Measurements from ENCODE around the gene KRT81.
A peak's percentile ranks its signal among the peaks of the same experiment; 100 is the strongest.
"Not testable (repeated sequence)": the region's sequence is repeated elsewhere in the genome, so short reads cannot be mapped to it uniquely, and the experiment has no call there.

The KRT81 gene

GRCh38 chr12:52317468-52318052 is 26.2 kb upstream of the KRT81 start:
- peak; percentile 54 for DNase-seq (ENCODE audit: low spot score)

DNA sequence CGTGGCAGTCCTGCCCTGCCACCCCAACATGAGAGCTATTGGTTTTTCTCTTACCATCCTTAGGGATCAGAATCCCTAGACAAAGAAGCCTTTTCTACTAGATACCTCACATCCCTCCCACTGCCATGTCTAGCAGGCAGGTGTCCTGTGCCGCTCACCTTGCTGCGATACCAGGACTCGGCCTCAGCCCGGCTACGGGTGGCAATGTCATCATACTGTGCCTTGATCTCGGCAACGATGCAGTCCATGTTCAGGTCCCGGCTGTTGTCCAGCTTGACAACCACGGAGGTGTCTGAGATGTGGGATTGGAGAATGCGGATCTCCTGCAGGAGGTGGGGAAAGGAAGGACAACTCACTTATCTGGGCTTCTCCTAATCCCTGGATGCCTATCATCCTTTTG is 25.4 kb upstream of the KRT81 start:
- peak; percentile 23 for DNase-seq (ENCODE audit: low spot score)

DNA sequence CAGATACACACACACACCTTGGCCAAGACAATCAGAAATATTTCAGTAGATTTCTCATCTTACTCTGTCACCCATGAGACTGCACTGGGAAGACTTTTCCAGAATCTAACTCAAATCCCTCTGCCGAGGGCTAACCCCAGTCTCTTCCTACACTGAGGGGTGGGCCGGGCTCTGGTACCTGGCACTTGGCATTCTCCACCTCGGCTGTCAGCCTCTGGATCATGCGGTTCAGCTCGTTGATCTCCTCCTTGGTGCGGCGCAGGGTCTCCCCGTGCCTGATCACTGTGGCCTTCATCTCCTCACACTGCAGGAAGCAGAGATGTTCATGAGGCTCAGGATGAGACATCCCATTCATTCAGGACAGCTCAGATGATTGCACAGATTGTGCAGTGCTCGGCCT is 25.0 kb upstream of the KRT81 start:
- DNase-seq (ENCODE audit: low spot score): no peak

DNA sequence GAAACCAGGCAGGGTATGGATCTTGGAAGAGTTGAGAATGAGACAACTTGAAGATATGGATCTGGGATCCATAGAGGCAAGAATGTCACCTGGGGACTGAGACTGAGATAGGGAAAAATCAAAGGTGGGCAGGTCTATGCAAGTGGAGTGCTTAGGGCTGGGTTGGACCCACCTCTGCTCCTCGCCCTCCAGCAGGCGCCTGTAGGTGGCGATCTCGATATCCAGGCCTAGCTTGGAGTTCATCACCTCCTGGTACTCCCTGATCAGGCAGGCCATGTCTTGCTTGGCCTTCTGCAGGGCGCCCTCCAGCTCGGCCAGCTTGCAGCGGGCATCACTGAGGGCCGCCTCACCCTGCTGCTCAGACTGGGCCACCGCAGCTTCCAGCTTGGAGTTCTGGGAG is 24.4 kb upstream of the KRT81 start:
- DNase-seq (ENCODE audit: low spot score): peak; percentile 59

- DNase-seq (ENCODE audit: low spot score): peak; percentile 45
Observed at GRCh38 chr12:52314511-52314910, 23.2 kb upstream of the KRT81 start.

- DNase-seq (ENCODE audit: low spot score): peak; percentile 51
Observed at GRCh38 chr12:52313926-52314325, 22.6 kb upstream of the KRT81 start.

DNA sequence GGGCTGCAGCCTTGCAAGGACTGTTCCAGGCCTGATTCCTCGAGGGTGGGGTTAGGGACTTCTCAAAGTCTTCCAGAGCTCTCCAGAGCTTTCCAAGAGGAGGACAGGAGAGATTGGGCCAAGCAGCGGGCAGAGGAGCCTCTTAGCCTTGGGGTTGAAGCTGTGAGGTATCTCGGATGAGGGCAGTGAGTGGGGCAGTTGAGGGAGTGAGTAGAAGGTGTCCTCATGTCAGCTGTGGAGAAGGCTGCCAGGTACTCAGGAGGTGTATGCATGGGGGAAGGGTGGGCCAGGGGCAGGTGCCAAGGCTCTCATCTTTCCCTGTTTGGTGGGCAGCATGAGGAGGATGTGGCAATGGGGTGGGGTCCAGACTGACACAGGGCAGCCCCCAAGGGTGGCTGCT is 22.1 kb upstream of the KRT81 start:
- peak; percentile 38 for DNase-seq (ENCODE audit: low spot score)

GRCh38 chr12:52312086-52312485 is 20.8 kb upstream of the KRT81 start:
- no peak for DNase-seq (ENCODE audit: low spot score)

DNA sequence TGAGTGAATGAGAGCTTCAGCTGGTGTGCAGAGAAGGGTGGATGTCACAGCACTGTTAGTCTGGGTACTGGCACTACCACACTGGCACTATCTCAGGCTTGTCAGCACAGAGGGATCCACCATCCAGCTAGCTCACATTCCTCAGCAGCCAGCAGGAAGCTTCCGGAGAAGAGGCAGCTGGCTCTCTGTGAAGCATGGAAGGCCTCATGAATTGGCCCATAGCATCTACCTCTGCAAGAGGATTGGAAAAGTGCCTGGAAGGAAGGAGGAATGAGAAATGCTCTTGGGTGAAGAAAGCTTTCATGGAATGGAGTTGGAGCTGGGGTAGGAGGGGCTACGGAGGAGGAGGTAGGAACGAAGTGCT is 19.9 kb upstream of the KRT81 start:
- peak; percentile 42 for DNase-seq (ENCODE audit: low spot score)

GRCh38 chr12:52310622-52311284 is 19.4 kb upstream of the KRT81 start:
- peak; percentile 25 for DNase-seq (ENCODE audit: low spot score)

DNA sequence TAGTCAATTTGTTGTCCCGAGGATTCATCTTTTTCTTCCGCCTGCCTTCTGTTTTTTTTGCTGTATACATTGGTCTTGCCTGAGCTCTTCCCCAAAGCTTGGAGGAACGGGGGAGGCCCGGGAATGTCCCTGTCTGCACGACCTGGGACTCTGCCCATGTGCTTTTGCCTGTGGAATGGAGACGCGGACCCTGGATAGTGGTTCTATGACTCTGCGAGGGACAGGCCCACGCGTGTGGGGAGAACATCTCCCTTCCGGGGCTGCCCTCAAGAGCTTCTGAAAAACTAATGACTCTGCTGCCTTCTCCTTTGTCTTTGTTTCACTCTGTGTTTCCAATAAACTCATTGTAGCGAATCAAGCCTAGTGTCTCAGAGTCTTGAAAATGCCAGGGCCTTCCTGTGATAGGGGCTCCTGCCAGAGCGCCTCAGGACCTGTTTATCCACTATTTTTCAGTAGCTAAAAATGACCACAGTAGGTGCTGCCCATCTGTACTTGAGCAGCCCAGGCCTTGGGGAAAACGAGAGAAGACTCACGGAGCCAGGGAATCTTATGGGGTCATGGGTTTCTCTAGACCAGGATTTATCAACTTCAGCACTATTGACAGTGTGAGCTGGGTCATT is 17.6 kb upstream of the KRT81 start:
- no peak for DNase-seq (ENCODE audit: low spot score)

DNA sequence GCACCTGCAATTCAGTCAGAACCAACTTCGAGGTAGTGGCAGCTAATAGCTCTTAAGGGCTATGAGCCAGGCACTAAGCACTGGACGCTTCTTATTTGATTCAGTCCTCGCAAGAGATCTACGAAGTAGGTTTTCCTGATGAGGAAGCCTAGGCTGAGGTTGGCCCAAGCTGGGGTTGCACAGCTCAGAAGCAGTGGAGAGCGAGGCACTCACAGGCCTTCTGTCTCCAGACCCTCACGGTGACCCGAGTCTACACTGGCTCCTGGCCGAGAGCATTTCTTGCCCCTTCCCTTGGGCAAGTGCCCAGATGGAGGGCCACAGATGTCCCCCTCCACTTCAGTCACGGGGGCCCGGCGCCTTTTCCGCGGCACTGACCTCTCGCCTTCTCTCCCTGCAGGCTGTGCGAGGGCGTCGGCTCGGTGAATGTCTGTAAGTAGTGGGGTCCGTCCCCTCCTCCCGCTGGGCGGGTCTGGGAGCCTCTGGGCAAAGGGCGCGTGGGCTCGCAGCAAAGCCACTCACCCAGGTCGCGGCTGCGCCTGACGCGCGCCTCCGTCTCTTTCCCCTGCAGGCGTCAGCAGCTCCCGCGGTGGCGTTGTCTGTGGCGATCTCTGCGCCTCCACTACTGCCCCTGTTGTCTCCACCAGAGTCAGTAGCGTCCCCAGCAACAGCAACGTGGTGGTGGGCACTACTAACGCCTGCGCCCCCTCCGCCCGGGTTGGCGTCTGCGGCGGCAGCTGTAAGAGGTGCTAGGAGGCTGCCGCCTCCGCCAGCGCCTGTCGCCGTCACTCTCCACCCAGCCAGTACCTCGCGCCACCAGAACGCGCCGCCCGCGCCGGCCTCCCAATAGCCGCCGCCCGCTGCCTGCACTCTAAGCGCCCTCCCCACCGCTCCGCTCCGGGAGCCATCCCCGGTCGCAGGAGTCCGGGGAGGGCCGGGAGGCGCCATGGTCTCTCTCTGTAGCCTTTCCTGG is 16.8 kb upstream of the KRT81 start:
- DNase-seq (ENCODE audit: low spot score): peak; percentile 81

DNA sequence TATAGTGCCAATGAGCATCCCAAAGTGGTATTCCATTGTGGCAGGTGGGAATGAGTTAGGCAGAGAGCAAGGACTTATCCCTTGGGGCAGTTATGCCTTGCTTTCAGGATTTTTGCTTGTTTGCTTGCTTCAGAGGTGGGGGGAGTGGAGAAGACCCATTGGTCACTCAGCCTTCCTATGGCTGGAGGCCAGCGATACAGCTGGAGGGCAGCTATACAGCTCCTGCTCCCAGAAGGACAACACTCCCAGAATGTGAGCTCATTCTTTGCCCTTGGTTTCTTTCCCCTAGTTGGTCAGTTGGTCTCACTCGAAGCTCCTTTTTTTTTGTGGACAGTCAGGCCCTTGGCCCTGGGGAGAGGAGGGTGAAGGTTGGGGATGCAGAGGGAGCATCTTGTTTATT is 15.4 kb upstream of the KRT81 start:
- no peak for DNase-seq (ENCODE audit: low spot score)

DNA sequence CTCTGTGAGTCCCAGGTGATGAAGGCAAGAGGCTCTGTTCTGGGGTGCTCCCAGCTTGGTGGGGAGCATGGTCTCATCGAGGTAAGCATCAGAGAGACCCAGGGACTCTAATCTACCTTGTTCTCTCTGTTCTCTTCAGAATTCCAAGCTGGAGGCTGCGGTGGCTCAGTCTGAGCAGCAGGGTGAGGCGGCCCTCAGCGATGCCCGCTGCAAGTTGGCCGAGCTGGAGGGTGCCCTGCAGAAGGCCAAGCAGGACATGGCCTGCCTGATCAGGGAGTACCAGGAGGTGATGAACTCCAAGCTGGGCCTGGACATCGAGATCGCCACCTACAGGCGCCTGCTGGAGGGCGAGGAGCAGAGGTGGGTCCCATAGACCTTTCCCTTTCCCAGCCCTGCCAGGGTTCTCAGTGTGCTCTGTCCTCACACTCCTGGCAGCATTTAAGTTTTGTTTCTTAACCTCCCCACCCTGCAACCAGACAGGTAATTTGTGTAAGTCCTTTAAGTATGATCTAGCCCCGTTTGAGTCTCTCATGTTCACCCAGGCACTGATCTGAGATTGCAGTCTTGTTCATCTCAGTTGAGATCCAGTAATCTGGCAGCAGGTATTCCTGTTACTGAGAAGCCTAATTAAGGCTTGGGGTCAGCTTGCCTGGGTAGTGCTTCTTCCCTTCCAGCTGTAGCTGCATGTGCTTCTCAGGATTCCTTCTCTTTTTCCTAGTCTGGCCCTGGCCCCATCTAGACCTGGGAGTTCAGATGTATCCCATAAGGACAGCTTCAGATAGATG is 14.8 kb upstream of the KRT81 start:
- no peak for DNase-seq (ENCODE audit: low spot score)

DNA sequence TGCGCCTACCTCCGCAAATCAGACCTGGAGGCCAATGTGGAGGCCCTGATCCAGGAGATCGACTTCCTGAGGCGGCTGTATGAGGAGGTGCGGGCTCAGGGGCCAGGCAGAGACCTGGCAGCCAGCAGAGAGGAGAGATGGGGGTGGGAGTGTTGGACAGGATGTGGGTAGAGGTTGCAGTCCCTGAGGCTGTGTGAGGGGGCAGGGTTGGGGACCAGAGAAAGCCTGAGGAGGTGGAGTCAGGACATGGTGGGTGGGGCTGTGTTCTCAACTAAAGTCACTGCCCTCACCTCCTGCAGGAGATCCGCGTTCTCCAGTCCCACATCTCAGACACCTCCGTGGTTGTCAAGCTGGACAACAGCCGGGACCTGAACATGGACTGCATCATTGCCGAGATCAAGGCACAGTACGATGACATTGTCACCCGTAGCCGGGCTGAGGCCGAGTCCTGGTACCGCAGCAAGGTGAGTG is 13.6 kb upstream of the KRT81 start:
- DNase-seq (ENCODE audit: low spot score): not testable (repeated sequence)

DNA sequence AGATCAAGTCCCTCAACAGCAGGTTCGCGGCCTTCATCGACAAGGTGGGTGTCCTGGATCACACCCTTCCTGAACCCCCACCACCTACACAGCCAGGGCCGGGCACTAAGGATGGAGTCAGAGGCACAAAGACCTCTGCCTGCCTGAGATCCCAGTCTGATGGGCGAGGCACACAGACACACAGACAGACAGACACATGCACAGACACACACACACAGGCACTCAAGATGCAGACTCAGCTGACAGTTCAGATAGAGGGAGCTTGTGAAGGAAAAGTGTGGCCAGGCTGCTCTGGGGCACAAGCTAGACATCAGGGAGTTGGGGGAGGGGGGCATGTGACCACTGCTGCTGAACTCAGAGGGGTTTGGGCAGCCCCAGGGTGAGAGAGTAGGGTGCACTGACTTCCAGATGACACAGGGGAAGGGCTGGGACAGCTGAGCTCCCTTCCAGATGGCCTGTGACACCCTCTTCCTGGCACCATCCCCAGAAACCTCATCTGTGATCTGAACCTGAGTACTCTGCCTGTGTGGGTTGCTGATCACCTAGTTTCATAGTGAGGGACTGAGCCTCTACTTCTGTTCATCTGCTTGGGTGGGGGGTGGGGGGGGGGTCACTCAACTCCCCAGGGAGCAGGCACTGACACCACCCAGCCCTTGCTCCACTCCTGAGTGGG is 11.0 kb upstream of the KRT81 start:
- not testable (repeated sequence) for DNase-seq (ENCODE audit: low spot score)

DNA sequence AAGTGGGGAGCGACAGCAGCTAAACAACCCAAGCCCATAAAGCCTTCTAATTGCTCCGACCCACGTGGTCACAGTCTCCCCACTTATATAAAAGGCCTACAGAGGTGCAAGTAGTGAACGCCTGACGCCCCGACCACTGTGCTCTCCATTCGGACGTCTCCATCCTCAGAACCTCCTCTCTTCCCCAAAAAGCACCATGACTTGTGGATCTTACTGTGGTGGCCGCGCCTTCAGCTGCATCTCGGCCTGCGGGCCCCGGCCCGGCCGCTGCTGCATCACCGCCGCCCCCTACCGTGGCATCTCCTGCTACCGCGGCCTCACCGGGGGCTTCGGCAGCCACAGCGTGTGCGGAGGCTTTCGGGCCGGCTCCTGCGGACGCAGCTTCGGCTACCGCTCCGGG is 10.4 kb upstream of the KRT81 start:
- DNase-seq (ENCODE audit: low spot score): not testable (repeated sequence)

- DNase-seq (ENCODE audit: low spot score): no peak
Observed at GRCh38 chr12:52300796-52301691, 9.7 kb upstream of the KRT81 start.

DNA sequence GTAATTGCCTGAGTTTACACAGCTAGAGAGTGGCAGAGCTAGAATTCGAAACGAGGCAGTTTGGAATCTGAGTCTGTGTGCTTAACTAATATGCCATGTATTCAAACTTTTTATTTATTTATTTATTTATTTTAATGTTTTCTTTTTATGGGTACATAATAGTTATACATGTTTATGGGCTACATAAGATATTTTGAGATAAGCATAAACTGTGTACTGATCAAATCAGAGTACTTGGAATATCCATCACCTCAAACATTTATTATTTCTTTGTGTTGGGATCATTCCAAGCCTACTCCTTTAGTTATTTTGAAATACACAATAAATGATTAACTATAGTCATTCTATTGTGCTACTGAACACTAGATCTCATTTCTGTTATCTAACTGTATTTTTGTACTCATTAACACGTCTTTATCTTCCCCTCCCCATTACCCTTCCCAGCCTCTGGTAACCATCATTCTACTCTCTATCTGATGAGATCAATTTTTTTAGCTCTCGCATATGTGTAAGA is 7.4 kb upstream of the KRT81 start:
- DNase-seq (ENCODE audit: low spot score): no peak

Data from left forelimb (tissue), 1 donor.